ENCODE results near the gene ZNF670. TPM values are rescaled to one million over a fixed set of nuclear protein-coding genes. Genes with fewer than 3 reads are reported as not detected.

The ZNF670 gene
- total RNA-seq, 1 donor from 2014 or later: 8.5 TPM

- H3K27ac Mint-ChIP-seq: no peak overlapping the region
- no peak overlapping the region for H3K4me3 Mint-ChIP-seq
- peaks cover 49% of the 10 kb centered on the region for H3K9me3 Mint-ChIP-seq
- no peak for TF ChIP-seq CTCF (conservative IDR thresholded peaks at IDR 0.05)
- H3K4me1 Mint-ChIP-seq (ENCODE audit: unreplicated experiment): no peaks in the 10 kb centered on the region
- peaks cover 51% of the 10 kb centered on the region for H3K36me3 Mint-ChIP-seq
- no peak for DNase-seq (ENCODE audit: extremely low spot score, unreplicated experiment)
- no peaks in the 10 kb centered on the region for H3K27me3 Mint-ChIP-seq
Observed at GRCh38 chr1:247060771-247061170, 17.8 kb downstream of the ZNF670 start.

- H3K36me3 Mint-ChIP-seq: peaks cover 54% of the 10 kb centered on the region
- H3K9me3 Mint-ChIP-seq: peaks cover 34% of the 10 kb centered on the region
- no peak for DNase-seq (ENCODE audit: extremely low spot score, unreplicated experiment)
- H3K4me3 Mint-ChIP-seq: no peak overlapping the region
- H3K4me1 Mint-ChIP-seq (ENCODE audit: unreplicated experiment): no peaks in the 10 kb centered on the region
- no peak overlapping the region for H3K27ac Mint-ChIP-seq
- TF ChIP-seq CTCF (conservative IDR thresholded peaks at IDR 0.05): no peak
- no peaks in the 10 kb centered on the region for H3K27me3 Mint-ChIP-seq
Observed at GRCh38 chr1:247056071-247056470, 22.5 kb downstream of the ZNF670 start.

- no peak for TF ChIP-seq CTCF (conservative IDR thresholded peaks at IDR 0.05)
- Mint-ChIP-seq H3K4me3 (no peak overlapping the region), H3K9me3 (peaks cover 33% of the 10 kb centered on the region), H3K36me3 (peaks cover 49% of the 10 kb centered on the region), H3K4me1 (ENCODE audit: unreplicated experiment) (no peaks in the 10 kb centered on the region), H3K27me3 (no peaks in the 10 kb centered on the region), H3K27ac (no peak overlapping the region)
- no peak for DNase-seq (ENCODE audit: extremely low spot score, unreplicated experiment)
Observed at GRCh38 chr1:247054992-247055415, 23.6 kb downstream of the ZNF670 start.

- Mint-ChIP-seq H3K27ac (no peak overlapping the region), H3K4me3 (no peak overlapping the region), H3K4me1 (ENCODE audit: unreplicated experiment) (no peaks in the 10 kb centered on the region), H3K36me3 (peaks cover 48% of the 10 kb centered on the region), H3K27me3 (no peaks in the 10 kb centered on the region), H3K9me3 (peaks cover 36% of the 10 kb centered on the region)
- no peak for DNase-seq (ENCODE audit: extremely low spot score, unreplicated experiment)
- no peak for TF ChIP-seq CTCF (conservative IDR thresholded peaks at IDR 0.05)
Observed at GRCh38 chr1:247047702-247048101, 30.9 kb downstream of the ZNF670 start.

GRCh38 chr1:247047260-247047659 lies 31.4 kb downstream of the ZNF670 start:
- no peak for TF ChIP-seq CTCF (conservative IDR thresholded peaks at IDR 0.05)
- no peaks in the 10 kb centered on the region for H3K27me3 Mint-ChIP-seq
- H3K27ac Mint-ChIP-seq: no peak overlapping the region
- DNase-seq (ENCODE audit: extremely low spot score, unreplicated experiment): no peak
- peaks cover 39% of the 10 kb centered on the region for H3K9me3 Mint-ChIP-seq
- H3K4me1 Mint-ChIP-seq (ENCODE audit: unreplicated experiment): no peaks in the 10 kb centered on the region
- H3K4me3 Mint-ChIP-seq: no peak overlapping the region
- H3K36me3 Mint-ChIP-seq: peaks cover 48% of the 10 kb centered on the region

- DNase-seq (ENCODE audit: extremely low spot score, unreplicated experiment): no peak
- peaks cover 54% of the 10 kb centered on the region for H3K36me3 Mint-ChIP-seq
Observed at GRCh38 chr1:247043406-247043805, 35.2 kb downstream of the ZNF670 start.

More at GRCh38 chr1:247043406-247043805, 35.2 kb downstream of the ZNF670 start:
- TF ChIP-seq CTCF (conservative IDR thresholded peaks at IDR 0.05): no peak
- H3K27me3 Mint-ChIP-seq: no peaks in the 10 kb centered on the region
- peaks cover 31% of the 10 kb centered on the region for H3K9me3 Mint-ChIP-seq
- H3K4me3 Mint-ChIP-seq: no peak overlapping the region
- no peaks in the 10 kb centered on the region for H3K4me1 Mint-ChIP-seq (ENCODE audit: unreplicated experiment)
- H3K27ac Mint-ChIP-seq: no peak overlapping the region
